GM12872 (cell line): Measurements from ENCODE around the gene PDE6B.

Source experiments
- TF ChIP-seq, protein P1 (sequence below): IDR thresholded peaks from 3 replicates; pipeline ENCODE4 v1.5.1; 2011; ENCODE audit warnings: low read depth, mild to moderate bottlenecking, low read length, moderate library complexity; ENCODE audit not compliant: insufficient read depth

Gene PDE6B

DNA sequence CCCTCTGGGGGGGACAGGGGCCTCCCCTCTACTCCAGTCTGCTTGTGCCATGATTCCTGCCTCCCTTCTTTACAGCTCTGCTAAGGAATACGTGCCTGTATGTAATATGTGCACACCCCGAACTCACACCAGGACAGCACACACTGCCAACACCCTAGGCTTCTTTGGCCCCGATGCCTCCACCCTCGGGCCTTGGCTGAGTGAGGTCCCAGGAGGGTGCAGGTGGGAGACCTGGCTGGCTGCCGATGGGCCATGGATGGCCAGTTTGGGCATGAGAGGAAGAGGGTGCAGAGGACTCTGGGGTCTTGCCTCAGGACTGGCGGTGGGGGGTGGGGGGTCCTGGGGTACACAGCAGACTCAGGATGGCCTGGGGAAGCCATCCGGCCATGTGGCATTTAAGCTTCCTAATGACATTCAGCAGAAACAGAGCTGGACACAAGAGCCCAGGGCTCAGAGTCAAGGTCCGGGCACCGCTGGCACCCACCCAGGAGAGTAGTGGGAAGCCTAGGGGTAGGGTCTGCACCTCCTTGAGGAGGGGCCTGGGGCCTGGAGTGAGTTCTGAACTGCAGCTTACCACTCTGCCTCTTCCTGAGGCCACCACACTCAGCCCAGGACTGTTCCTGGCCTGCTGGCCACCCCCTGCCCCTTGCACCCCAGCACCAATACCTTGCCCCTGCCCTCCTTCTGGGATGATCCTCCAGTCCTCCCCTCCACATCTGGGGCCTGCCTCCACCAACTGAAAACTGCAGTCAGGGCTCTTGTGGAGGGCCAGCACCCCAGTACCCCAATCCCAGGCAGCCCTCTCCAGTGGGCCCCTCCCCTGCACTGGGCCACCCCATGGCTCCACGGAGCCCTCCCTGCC lies 78.2 kb downstream of the PDE6B start:
- TF ChIP-seq, protein P1, sequence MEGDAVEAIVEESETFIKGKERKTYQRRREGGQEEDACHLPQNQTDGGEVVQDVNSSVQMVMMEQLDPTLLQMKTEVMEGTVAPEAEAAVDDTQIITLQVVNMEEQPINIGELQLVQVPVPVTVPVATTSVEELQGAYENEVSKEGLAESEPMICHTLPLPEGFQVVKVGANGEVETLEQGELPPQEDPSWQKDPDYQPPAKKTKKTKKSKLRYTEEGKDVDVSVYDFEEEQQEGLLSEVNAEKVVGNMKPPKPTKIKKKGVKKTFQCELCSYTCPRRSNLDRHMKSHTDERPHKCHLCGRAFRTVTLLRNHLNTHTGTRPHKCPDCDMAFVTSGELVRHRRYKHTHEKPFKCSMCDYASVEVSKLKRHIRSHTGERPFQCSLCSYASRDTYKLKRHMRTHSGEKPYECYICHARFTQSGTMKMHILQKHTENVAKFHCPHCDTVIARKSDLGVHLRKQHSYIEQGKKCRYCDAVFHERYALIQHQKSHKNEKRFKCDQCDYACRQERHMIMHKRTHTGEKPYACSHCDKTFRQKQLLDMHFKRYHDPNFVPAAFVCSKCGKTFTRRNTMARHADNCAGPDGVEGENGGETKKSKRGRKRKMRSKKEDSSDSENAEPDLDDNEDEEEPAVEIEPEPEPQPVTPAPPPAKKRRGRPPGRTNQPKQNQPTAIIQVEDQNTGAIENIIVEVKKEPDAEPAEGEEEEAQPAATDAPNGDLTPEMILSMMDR = no peak

DNA sequence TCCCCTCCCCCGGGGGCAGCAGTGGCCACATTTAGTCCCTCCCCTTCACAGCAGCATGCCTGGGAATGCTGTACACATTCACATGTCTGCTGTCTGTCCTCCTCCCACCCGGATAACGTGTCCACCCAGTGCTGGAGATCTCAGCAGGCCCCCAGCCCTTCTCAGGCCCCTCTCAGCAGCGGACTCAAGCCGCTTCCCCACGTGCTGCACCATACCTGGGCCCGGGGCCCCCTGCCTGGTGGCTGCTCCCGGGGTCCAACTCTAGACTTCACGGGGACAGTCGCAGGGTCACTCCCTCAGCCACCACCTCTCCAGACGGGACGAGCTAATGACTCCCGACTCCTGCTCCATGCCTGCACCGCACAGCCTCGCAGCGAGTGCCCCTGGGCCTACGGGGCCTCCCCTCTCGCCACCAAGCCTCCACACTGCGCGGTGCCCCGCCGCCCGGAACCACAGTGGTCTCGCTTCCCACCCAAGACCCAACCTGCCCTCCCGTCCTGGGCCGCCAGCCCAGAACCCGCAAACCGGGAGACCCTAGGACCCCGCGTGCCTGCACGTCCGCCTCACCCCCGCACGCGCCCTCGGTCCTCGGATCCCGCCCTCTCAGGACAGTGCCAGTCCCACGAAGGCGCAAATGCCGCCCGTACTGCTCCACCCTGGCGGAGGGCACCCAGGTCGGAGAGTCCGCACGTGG lies 79.0 kb downstream of the PDE6B start:
- TF ChIP-seq, protein P1 = no peak

DNA sequence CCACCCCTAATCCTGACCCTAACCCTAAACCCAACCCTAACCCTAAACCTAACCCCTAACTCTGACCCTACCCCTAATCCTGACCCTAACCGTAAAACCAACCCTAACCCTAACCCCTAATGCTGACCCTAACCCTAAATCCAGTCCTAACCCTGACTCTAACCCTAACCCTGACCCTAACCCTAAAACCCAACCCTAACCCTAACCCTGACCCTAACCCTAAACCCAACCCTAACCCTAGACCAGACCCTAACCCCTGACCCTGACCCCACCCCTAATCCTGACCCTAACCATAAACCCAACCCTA lies 79.6 kb downstream of the PDE6B start:
- TF ChIP-seq, protein P1 = no peak

DNA sequence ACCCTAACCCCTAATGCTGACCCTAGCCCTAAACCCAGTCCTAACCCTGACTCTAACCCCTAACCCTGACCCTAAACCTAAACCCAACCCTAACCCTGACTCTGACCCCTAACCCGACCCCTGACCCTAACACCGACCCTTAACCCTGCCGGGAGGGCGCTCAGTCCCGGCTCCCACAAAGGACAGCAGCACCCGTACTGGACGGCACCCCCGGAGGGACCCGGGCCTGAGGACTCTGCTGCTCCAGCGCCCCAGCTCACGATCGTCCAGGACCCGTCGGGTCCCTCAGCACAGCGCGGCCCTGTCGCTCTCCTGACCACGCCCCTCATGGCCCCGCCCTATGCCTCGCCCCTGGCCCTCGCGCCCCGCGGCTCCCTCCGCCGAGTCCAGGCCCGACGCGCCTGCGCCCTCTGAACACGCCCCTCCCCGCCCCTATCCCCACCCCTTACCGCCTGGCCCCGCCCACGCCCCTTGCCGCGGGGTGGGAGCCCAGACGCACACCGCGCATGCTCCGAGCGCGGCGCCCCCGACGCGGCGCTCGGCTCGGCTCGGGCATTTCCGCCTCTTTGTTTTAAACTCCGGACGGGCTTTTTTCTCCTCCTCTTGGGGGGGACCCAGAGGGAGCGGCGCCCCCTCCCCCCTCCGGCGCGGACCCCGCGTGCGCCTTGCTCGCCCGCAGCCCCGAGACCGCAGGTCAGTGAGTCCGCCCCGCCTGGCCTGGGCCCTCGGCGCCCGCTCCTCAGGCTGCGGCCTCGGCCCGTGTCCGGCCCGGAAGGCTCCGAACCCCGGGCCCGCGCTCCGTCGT lies 80.1 kb downstream of the PDE6B start, which contains the start of gene PCGF3:
Gene PCGF3 (plus strand): TSS at position 555 of the 805 bp plus-strand sequence. CDS start 27,849 bp downstream, outside the sequence.
- TF ChIP-seq, protein P1 = no peak

DNA sequence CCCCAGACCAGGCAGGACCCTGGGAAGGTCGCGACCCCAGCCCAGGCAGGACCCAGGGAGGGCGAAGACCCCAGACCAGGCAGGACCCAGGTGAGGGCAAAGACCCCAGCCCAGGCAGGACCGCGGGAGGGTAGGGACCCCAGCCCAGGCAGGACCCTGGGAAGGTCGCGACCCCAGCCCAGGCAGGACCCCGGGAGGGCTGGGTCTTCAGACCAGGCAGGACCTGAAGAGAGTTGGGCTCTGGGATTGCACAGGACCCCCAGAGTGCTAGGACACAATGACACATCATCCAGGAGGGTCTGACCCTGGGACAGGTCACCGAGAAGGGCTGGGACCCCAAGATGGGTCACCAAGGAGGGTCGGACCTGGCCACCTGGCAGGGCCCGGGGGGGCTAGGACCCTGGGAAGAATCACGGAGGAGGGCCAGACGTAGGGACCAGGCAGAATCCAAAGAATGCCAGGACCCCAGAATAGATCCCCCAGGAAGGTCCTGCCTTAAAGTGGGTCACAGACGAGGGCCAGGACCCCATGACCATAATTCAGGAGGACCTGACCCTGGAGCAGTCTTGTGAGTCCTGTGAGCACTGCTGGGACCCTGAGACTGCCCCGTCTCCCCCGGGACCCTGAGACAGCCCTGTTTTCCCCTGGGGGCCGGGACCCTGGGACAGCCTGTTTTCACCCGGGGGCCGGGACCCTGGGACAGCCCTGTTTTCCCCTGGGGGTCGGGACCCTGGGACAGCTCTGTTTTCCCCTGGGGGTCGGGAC lies 81.6 kb downstream of the PDE6B start:
- TF ChIP-seq, protein P1 = no peak

DNA sequence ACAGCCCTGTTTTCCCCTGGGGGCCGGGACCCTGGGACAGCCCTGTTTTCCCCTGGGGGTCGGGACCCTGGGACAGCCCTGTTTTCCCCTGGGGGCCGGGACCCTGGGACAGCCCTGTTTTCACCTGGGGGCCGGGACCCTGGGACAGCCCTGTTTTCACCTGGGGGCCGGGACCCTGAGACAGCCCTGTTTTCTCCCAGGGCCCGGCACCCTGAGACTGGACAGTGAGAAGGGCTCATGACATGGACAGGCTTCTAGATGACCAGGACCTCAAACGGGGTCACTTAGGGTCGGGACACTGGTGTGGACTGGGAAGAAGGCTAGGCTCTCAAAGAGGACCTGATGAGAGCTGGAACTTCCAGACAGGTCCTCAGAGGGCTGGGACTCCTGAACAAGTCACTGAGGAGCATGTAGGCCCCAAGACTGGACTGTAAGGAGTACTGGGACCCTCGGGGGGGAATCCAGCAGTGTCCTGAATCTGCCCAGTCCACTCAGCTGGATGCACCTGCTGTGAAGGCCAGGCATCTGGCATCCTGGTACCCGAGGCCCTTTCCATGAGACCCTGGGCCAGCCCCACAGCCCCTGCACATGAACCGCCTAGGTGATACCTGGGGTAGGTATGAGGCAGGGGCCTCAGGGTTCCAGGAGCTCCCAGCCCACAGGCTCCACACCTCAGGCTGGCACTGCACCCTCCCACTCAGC lies 82.7 kb downstream of the PDE6B start:
- TF ChIP-seq, protein P1 = no peak
